SU-DHL-6 (cell line): ENCODE results near the gene PRDX3.

Experiments used
- H2AFZ ChIP-seq: fragments of 200-600 bp; sonication (generic); 2 replicates; pipeline ENCODE4 v1.6.1; 2014; ENCODE audit warnings: low read depth, mild to moderate bottlenecking, moderate library complexity, mixed read lengths, antibody characterized with exemption, low read length; ENCODE audit not compliant: severe bottlenecking
- H3F3A ChIP-seq: fragments of 200-600 bp; shearing (Covaris generic); 2 replicates; pipeline ENCODE4 v1.6.0; 2016; ENCODE audit warnings: antibody characterized with exemption, mild to moderate bottlenecking; ENCODE audit not compliant: insufficient read depth
- H3K27ac ChIP-seq: fragments of 200-600 bp; sonication (generic); 2 replicates; pipeline ENCODE4 v1.5.1; 2016; ENCODE audit warnings: low read depth, mild to moderate bottlenecking, low read length, moderate library complexity, mixed read lengths
- H3K27me3 ChIP-seq: fragments of 200-600 bp; sonication (generic), shearing (Covaris generic); 2 replicates; pipeline ENCODE4 v1.6.0; 2014; ENCODE audit warnings: mild to moderate bottlenecking, low read length
- H3K36me3 ChIP-seq: fragments of 200-600 bp; sonication (generic); 2 replicates; pipeline ENCODE4 v1.6.1; 2014; ENCODE audit warnings: mild to moderate bottlenecking, low read length, mixed read lengths
- H3K4me2 ChIP-seq: fragments of 300-600, 200-600 bp; shearing (Covaris generic), sonication (generic); 2 replicates; pipeline ENCODE4 v1.6.0; 2014; ENCODE audit warnings: low read length, low read depth, mild to moderate bottlenecking; ENCODE audit not compliant: poor library complexity, severe bottlenecking
- H3K4me3 ChIP-seq: fragments of 200-600 bp; sonication (generic); 2 replicates; pipeline ENCODE4 v1.5.1; 2014; ENCODE audit warnings: antibody characterized with exemption, low read length, mild to moderate bottlenecking, mixed read lengths; ENCODE audit not compliant: insufficient read depth, poor library complexity, severe bottlenecking
- H3K79me2 ChIP-seq: fragments of 200-600 bp; sonication (generic); 2 replicates; pipeline ENCODE4 v1.6.1; 2014; ENCODE audit warnings: mild to moderate bottlenecking, low read length, moderate library complexity; ENCODE audit not compliant: insufficient read depth
- H3K9ac ChIP-seq: fragments of 200-600 bp; sonication (generic); 2 replicates; pipeline ENCODE4 v1.7.0; 2014; ENCODE audit warnings: mild to moderate bottlenecking, low read length
- H3K9me2 ChIP-seq: fragments of 200-600 bp; sonication (generic); replicated peaks from 2 replicates; pipeline ENCODE4 v1.6.1; 2014; ENCODE audit warnings: low read length; ENCODE audit not compliant: insufficient read depth
- H3K9me3 ChIP-seq: fragments of 200-600 bp; sonication (generic); 2 replicates; pipeline ENCODE4 v1.6.1; 2014; ENCODE audit warnings: low read length, mixed read lengths; ENCODE audit not compliant: insufficient read depth
- H4K20me1 ChIP-seq: fragments of 200-600 bp; sonication (generic); 2 replicates; pipeline ENCODE4 v1.6.1; 2014; ENCODE audit warnings: low read depth, mild to moderate bottlenecking, antibody characterized with exemption, low read length, moderate library complexity, mixed read lengths
- CTCF ChIP-seq: fragments of 200-600 bp; sonication (generic); IDR thresholded peaks from one replicate; pipeline ENCODE4 v1.5.1; 2017; ENCODE audit warnings: antibody characterized with exemption, mild to moderate bottlenecking, low read length, moderate library complexity; ENCODE audit not compliant: insufficient read depth, poor library complexity, severe bottlenecking
- EZH2phosphoT487 ChIP-seq: fragments of 200-600 bp; sonication (generic), shearing (Covaris generic); conservative IDR thresholded peaks from 2 replicates; pipeline ENCODE4 v1.6.1; 2018; ENCODE audit warnings: mild to moderate bottlenecking, antibody characterized with exemption, low read length, moderate library complexity, mixed read lengths

Gene PRDX3

DNA sequence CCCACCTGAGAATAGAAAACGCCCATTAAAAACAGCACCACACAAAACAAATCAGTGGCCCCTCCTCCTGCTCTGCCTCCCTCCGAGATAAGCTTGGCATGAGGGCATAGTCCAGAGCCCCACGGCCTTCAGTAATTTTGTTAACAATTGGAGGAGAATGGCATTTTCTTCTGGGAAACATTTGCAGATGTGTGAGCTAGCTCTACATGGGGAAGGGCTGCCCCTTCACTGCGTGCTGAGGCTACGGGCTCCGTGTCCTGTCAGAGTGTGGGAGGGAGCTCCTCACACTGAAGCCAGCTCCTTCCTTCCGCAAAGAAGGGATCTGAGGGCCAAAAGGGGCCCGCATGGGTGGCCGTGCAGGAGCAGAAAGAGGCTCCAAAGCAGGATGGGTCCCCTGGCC is 43.9 kb upstream of the PRDX3 start:
- no peaks in the 10 kb centered on the region for H3K27me3 ChIP-seq
- no peak overlapping the region for H3K9ac ChIP-seq
- H3K4me2 ChIP-seq, result no peak overlapping the region
- no peaks in the 10 kb centered on the region for H3K9me3 ChIP-seq
- no peaks in the 10 kb centered on the region for H3K9me2 ChIP-seq
- no peaks in the 10 kb centered on the region for H3K36me3 ChIP-seq
- no peak overlapping the region for H2AFZ ChIP-seq
- no peak overlapping the region for H3K27ac ChIP-seq
- no peak overlapping the region for H3K4me3 ChIP-seq
- TF ChIP-seq CTCF, result no peak
- no peak for TF ChIP-seq EZH2phosphoT487
- H3F3A ChIP-seq, result no peaks in the 10 kb centered on the region
- no peaks in the 10 kb centered on the region for H3K79me2 ChIP-seq
- no peaks in the 10 kb centered on the region for H4K20me1 ChIP-seq

DNA sequence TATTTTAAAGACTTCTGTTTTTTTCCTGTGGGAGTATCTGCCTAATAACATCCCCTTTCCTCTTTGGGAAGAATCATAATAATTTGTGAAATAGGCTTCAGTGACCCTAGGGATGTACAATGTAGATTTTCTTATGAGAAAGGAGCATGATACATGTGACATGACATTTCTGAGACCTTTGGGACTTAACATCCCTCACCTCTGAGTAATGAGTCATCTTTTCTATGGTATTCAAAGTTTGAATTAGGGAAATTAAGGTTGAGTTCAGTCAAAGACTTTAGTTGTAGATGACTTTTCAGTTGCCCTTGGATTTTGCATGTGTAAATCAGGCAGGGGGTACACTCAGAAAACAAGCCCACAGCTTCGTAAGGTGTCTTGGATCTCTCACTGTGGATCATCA is 43.1 kb upstream of the PRDX3 start:
- no peaks in the 10 kb centered on the region for H3K9me3 ChIP-seq
- TF ChIP-seq EZH2phosphoT487, result no peak
- no peak for TF ChIP-seq CTCF
- H2AFZ ChIP-seq, result no peak overlapping the region
- H4K20me1 ChIP-seq, result no peaks in the 10 kb centered on the region
- H3K36me3 ChIP-seq, result no peaks in the 10 kb centered on the region
- no peak overlapping the region for H3K27ac ChIP-seq
- H3F3A ChIP-seq, result no peaks in the 10 kb centered on the region
- no peak overlapping the region for H3K9ac ChIP-seq
- H3K27me3 ChIP-seq, result no peaks in the 10 kb centered on the region
- no peaks in the 10 kb centered on the region for H3K79me2 ChIP-seq
- H3K4me2 ChIP-seq, result no peak overlapping the region
- no peak overlapping the region for H3K4me3 ChIP-seq
- no peaks in the 10 kb centered on the region for H3K9me2 ChIP-seq

DNA sequence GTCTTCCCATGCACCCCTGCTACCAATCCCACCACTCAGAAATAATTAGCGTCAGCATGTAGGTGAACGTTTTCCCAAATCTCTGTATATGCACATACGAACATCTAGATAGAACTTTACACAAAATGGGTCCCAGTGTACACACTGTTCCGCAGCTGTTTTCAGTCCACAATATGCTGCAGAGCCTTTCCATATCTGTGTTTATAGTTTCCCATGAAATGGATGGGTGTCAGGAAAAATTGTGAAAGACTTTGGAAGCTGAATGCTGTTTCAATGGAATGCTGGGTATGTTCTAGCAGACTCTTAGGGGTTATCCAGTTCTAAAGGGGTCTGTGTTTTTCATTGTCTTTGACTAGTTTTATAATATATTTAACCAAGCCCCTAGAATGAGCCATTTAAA is 42.6 kb upstream of the PRDX3 start:
- no peak overlapping the region for H3K4me3 ChIP-seq
- no peak overlapping the region for H3K27ac ChIP-seq
- no peaks in the 10 kb centered on the region for H3K9me2 ChIP-seq
- TF ChIP-seq EZH2phosphoT487 (no peak), CTCF (no peak)
- H2AFZ ChIP-seq, result no peak overlapping the region
- no peaks in the 10 kb centered on the region for H3K9me3 ChIP-seq
- no peaks in the 10 kb centered on the region for H3K79me2 ChIP-seq
- H3K27me3 ChIP-seq, result no peaks in the 10 kb centered on the region
- no peaks in the 10 kb centered on the region for H4K20me1 ChIP-seq
- H3K36me3 ChIP-seq, result no peaks in the 10 kb centered on the region
- no peak overlapping the region for H3K9ac ChIP-seq
- no peaks in the 10 kb centered on the region for H3F3A ChIP-seq
- H3K4me2 ChIP-seq, result no peak overlapping the region

GRCh38 chr10:119219871-119220270 is 41.3 kb upstream of the PRDX3 start:
- H3K36me3 ChIP-seq, result no peaks in the 10 kb centered on the region
- no peaks in the 10 kb centered on the region for H3K27me3 ChIP-seq
- no peak overlapping the region for H3K9ac ChIP-seq
- no peaks in the 10 kb centered on the region for H4K20me1 ChIP-seq
- H3K4me2 ChIP-seq, result no peak overlapping the region
- TF ChIP-seq CTCF (no peak), EZH2phosphoT487 (no peak)
- H3F3A ChIP-seq, result no peaks in the 10 kb centered on the region
- H3K4me3 ChIP-seq, result no peak overlapping the region
- no peaks in the 10 kb centered on the region for H3K9me3 ChIP-seq
- no peak overlapping the region for H3K27ac ChIP-seq
- no peaks in the 10 kb centered on the region for H3K79me2 ChIP-seq
- H3K9me2 ChIP-seq, result no peaks in the 10 kb centered on the region
- no peak overlapping the region for H2AFZ ChIP-seq
